GM21786 (cell line): ENCODE measurements around the gene COL24A1.
"Not testable (repeated sequence)": the region's sequence is repeated elsewhere in the genome, so short reads cannot be mapped to it uniquely, and the experiment has no call there.

Experiments used
- ATAC-seq: cut with Tn5 transposase; IDR thresholded peaks from one replicate; pipeline ENCODE4 v1.9.1; 2021; ENCODE audit not compliant: unreplicated experiment

The COL24A1 gene

DNA sequence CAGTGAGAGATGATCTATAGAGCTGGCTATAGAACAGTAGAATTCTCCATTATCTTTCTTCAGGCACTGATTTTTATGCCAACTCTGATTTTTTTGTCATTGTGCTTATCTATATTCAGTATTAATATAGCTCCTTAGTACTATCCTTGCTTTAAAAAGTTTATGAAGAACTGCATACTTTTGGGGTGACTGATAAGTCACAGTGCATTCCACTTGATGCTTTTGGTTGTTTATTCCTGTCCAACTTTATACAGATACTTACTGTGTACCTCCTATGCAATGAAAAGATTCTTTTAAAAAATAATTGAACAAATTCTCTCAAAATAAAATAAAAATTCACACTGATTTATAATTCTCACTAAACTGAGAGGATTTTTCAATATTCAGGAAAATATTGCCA is 71.6 kb downstream of the COL24A1 start:
- ATAC-seq, result no peak

GRCh38 chr1:86082183-86082582 is 74.4 kb downstream of the COL24A1 start:
- no peak for ATAC-seq

DNA sequence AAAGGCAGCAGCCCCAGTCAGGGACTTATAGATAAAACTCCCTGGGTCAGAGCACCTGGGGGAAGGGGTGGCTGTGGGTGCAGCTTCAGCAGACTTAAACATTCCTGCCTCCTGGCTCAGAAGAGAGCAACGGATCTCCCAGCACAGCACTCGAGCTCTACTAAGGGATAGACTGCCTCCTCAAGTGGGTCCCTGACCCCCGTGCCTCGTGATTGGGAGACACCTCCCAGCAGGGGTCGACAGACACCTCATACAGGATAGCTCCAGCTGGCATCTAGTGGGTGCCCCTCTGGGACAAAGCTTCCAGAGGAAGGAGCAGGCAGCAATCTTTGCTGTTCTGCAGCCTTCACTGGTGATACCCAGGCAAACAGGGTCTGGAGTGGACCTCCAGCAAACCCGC is 84.1 kb downstream of the COL24A1 start:
- not testable (repeated sequence) for ATAC-seq

DNA sequence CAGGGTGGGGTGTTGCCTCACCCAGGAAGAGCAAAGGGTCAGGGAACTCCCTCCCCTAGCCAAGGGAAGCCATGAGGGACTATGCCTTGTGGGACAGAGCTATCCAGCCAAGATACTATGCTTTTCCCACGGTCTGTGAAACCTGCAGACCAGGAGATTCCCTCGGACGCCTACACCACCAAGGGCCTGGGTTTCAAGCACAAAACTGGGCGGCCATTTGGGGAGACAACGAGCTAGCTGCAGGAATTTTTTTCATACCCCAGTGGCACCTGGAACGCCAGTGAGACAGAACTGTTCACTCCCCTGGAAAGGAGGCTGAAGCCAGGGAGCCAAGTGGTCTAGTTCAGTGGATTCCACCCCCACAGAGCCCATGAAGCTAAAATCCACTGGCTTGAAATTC is 84.7 kb downstream of the COL24A1 start:
- not testable (repeated sequence) for ATAC-seq

GRCh38 chr1:86069757-86070145 is 86.8 kb downstream of the COL24A1 start:
- ATAC-seq, result no peak

GRCh38 chr1:86068841-86069756 is 87.5 kb downstream of the COL24A1 start:
- ATAC-seq, result no peak

DNA sequence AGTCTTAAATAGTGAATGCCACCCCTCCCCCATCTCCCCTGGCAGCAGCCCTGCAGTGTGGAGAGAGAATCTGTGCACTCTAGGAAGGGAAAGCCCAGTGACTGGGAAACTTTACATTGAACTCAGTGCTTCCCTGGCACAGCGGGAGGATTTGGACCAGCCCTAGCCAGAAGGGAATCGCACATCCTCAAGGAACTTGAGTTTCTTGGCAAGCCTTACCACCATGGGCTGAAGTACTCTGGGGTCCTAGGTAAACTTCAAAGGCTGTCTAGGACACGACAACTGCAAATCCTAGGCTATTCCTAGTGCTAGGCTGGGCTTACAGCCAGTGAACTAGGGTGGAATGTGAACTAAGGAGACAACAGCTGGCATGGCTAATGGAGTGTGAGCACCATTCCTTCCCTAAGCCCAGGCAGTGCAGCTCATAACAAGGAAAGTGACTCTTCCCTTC is 88.3 kb downstream of the COL24A1 start:
- ATAC-seq, result no peak

DNA sequence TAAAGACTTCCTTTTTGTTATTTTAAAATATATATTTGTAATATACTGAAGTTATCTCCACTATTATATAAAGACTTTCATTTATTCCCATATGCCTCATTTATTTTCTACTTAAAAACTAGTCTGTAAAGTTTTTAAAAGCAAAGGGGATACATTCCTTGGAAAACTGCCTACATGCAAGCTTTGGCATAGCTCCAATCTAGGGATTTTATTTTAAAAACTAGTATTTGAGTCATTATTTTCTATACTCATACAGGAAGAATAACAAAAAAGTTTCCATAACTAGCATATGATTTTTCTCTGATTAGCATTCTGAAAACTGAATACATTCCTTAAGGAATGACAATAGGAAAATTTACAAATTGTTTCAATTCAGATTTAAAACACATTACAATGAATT is 88.9 kb downstream of the COL24A1 start:
- ATAC-seq, result no peak

- ATAC-seq, result no peak
Observed at GRCh38 chr1:86064899-86065298, 91.7 kb downstream of the COL24A1 start.

DNA sequence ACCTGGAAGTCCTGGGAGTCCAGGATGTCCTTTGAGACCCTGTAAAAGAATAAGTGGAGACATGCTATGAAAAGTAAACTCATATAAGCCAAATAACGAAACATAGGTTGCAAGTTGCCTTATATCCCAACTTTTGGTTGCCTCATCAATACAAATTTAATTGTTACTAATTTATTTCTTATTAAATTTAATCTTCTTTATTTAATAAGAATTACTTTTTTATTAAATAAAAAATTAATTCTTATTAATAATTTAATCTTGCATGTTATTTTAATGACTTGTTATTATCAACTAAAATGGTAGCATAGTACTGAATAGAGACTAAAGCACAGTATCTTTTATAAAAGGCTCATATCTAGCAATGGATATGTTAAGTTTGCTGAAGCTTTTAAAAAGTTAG is 92.9 kb downstream of the COL24A1 start:
- no peak for ATAC-seq

- ATAC-seq, result no peak
Observed at GRCh38 chr1:86062453-86062852, 94.1 kb downstream of the COL24A1 start.

GRCh38 chr1:86061551-86061990 is 95.0 kb downstream of the COL24A1 start:
- peak; percentile 55 for ATAC-seq

- ATAC-seq, result no peak
Observed at GRCh38 chr1:86054396-86054795, 102.2 kb downstream of the COL24A1 start.

GRCh38 chr1:86052948-86053698 is 103.4 kb downstream of the COL24A1 start:
- no peak for ATAC-seq

- no peak for ATAC-seq
Observed at GRCh38 chr1:86035101-86035500, 121.5 kb downstream of the COL24A1 start.

DNA sequence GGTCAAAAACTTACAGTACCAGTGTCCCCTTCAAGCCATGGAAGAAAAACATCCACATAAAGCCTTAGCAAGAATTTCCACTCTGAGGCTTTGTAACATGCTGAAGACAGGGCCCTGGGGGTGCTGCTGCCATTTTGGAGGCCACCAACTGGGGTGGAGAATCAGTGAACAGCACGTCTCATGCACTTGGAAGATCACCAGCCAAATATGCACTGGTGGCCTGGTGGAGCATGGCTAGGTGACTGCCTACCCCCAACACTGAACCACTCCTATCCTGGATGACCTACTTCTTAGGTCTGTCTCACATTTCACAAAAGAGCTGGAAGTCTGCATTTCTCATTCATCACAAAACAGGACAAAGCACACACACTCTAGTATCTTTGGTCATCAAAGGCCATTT is 126.4 kb downstream of the COL24A1 start:
- no peak for ATAC-seq

- ATAC-seq, result peak; percentile 43
Observed at GRCh38 chr1:86018283-86018923, 138.2 kb downstream of the COL24A1 start.

DNA sequence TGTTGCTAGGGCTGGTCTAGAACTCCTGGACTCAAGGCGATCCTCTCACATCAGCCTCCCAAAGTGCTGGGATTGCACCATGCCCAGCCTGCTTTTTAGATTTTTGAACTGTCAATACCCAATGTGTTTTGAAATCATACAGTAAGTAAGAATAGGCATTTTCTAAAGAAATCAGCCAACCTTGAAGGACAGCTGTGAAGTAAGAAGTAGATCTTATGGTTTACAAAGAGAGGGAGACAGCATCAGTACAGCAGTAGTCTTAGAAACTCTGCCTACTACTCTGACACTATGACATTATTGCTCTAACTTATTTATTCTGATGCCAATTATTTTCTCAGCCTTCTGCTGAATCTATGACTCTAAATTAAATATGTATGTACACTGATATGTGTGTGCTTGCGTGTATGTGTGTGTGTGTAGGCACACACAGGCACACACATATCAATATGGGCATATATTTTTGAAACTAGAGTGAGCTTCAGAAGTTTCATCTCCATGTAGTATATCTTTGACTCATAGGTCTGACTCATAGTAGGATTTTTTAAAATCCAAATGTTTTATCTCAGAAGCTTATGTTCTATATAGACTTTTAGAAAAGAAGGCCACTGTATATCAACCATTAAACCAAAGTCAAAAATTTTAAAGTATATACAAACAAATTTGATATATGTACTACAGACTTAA is 140.4 kb downstream of the COL24A1 start:
- ATAC-seq, result peak; percentile 77

DNA sequence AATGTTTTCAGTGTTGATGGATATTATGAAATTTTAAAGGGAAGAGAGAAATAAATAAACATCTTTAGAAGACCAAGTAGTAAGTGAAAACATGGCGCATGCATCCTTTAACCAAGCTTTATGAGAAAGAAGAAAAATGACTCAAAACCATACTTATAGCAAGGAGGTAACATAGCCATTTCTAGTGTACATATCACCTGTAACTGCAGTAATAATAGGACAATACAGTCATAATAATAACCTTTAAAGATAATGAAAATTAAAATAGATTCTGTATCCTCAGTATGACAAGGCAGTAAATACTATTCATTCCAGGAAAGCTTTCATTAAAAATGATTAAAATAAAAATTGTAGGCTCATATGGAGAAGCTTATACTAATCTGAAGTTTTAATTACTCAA is 141.2 kb downstream of the COL24A1 start:
- ATAC-seq, result no peak

DNA sequence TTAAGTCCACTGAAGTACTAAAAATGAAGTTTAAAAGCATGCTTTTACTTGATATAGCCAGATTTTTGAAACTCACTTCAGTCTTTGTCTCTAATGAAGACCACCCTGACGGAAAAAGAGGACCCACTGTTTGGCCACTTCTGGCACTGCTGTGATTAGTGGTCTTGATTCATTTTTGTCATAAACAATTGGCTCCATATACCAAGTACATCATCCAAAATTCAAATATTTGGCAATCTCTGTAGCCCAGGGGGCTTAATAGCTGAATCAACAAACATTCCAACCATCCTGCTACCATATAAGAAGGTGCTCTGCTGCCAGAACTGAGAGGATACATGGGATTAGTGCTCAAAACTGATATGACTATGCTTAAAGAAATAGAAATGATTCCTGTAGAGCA is 156.0 kb downstream of the COL24A1 start:
- ATAC-seq, result no peak
